ENCODE results near the gene SMCO3.

GRCh38 chr12:14850929-14851663 is 37.1 kb upstream of the SMCO3 start:
- TF ChIP-seq CTCF (IDR thresholded peaks at IDR 0.05) (no peak), POLR2A (IDR thresholded peaks at IDR 0.05) (no peak)
